ENCODE measurements around the gene XYLT1.

- TF ChIP-seq SP7 (tag by site-specific recombination; IDR thresholded peaks at IDR 0.05), result no peak
- no peak for TF ChIP-seq CTCF (tag by site-specific recombination; IDR thresholded peaks at IDR 0.05)
- TF ChIP-seq, protein P1, sequence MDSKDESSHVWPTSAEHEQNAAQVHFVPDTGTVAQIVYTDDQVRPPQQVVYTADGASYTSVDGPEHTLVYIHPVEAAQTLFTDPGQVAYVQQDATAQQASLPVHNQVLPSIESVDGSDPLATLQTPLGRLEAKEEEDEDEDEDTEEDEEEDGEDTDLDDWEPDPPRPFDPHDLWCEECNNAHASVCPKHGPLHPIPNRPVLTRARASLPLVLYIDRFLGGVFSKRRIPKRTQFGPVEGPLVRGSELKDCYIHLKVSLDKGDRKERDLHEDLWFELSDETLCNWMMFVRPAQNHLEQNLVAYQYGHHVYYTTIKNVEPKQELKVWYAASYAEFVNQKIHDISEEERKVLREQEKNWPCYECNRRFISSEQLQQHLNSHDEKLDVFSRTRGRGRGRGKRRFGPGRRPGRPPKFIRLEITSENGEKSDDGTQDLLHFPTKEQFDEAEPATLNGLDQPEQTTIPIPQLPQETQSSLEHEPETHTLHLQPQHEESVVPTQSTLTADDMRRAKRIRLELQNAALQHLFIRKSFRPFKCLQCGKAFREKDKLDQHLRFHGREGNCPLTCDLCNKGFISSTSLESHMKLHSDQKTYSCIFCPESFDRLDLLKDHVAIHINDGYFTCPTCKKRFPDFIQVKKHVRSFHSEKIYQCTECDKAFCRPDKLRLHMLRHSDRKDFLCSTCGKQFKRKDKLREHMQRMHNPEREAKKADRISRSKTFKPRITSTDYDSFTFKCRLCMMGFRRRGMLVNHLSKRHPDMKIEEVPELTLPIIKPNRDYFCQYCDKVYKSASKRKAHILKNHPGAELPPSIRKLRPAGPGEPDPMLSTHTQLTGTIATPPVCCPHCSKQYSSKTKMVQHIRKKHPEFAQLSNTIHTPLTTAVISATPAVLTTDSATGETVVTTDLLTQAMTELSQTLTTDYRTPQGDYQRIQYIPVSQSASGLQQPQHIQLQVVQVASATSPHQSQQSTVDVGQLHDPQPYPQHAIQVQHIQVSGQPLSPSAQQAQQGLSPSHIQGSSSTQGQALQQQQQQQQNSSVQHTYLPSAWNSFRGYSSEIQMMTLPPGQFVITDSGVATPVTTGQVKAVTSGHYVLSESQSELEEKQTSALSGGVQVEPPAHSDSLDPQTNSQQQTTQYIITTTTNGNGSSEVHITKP (tag by site-specific recombination; IDR thresholded peaks at IDR 0.05), result no peak
- TF ChIP-seq, protein P2, sequence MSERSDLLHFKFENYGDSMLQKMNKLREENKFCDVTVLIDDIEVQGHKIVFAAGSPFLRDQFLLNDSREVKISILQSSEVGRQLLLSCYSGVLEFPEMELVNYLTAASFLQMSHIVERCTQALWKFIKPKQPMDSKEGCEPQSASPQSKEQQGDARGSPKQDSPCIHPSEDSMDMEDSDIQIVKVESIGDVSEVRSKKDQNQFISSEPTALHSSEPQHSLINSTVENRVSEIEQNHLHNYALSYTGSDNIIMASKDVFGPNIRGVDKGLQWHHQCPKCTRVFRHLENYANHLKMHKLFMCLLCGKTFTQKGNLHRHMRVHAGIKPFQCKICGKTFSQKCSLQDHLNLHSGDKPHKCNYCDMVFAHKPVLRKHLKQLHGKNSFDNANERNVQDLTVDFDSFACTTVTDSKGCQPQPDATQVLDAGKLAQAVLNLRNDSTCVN (tag by site-specific recombination; optimal IDR thresholded peaks at IDR 0.05), result no peak
- no peak for TF ChIP-seq YY1 (tag by site-specific recombination; IDR thresholded peaks at IDR 0.05)
- no peak for TF ChIP-seq MYNN (tag by site-specific recombination; IDR thresholded peaks at IDR 0.05; ENCODE audit: borderline replicate concordance)
- TF ChIP-seq, protein P3, sequence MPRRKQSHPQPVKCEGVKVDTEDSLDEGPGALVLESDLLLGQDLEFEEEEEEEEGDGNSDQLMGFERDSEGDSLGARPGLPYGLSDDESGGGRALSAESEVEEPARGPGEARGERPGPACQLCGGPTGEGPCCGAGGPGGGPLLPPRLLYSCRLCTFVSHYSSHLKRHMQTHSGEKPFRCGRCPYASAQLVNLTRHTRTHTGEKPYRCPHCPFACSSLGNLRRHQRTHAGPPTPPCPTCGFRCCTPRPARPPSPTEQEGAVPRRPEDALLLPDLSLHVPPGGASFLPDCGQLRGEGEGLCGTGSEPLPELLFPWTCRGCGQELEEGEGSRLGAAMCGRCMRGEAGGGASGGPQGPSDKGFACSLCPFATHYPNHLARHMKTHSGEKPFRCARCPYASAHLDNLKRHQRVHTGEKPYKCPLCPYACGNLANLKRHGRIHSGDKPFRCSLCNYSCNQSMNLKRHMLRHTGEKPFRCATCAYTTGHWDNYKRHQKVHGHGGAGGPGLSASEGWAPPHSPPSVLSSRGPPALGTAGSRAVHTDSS (tag by site-specific recombination; IDR thresholded peaks at IDR 0.05), result no peak
- TF ChIP-seq TCF7L2 (IDR thresholded peaks at IDR 0.05; ENCODE audit: borderline replicate concordance, low read depth, low read length), result no peak
- TF ChIP-seq ZNF341 (tag by site-specific recombination; IDR thresholded peaks at IDR 0.05; ENCODE audit: low read depth), result no peak
- TF ChIP-seq ZNF248 (tag by site-specific recombination; IDR thresholded peaks at IDR 0.05), result no peak
- TF ChIP-seq ZNF202 (tag by site-specific recombination; IDR thresholded peaks at IDR 0.05; ENCODE audit: borderline replicate concordance), result no peak
- TF ChIP-seq ZNF560 (tag by site-specific recombination; IDR thresholded peaks at IDR 0.05; ENCODE audit: borderline replicate concordance), result no peak
These were observed 143.0 kb downstream of the XYLT1 start for GRCh38 chr16:17327664-17328335.

Data from HEK293 (cell line).